Stimulated activated CD8-positive, alpha-beta memory T cell treated with anti-CD3 and anti-CD28 coated beads, Interleukin-12 subunit alpha, Interleukin-12 subunit beta, amount 100 ng/mL, for 4 hours (primary cell): Measurements from ENCODE around the gene PHF13.

Experiments used
- DNase-seq: peaks from one replicate; pipeline ENCODE4 v3.0.0-alpha.2; 2020; ENCODE audit warnings: low read depth

Gene PHF13

DNA sequence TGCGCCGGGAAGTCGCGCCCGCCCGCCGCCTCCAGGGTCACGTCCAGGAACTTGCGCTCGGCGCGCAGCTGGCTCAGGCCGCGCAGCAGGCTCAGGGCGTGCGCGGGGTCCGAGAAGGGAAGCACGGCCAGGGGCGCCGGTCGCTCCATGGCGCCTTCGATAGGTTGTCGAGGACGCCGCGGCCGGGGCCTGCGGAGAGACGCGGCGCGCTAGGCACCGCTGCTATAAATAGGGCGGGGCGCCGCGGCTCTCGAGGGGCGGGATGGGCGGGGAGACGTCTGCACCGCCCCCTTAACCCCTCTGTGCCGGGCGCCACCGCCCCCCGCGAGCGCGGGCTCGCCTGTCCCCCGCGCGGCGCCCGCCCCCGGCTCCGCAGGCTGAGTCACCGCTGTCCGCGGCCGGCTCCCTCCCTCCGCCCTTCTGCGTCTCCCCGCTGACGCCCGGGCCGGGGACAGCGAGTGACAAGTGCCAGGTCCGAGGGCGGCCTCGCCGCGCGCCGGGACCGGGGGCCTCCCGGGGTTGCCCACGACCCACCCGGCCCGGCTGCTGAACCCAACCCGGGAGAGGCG, 10.8 kb upstream of the PHF13 start, which contains the start of gene KLHL21:
TSS of gene KLHL21 (minus strand) at position 201 of the 569 bp plus-strand sequence. CDS start at position 149, 52 bp downstream.
- DNase-seq, result peak; percentile 89

DNA sequence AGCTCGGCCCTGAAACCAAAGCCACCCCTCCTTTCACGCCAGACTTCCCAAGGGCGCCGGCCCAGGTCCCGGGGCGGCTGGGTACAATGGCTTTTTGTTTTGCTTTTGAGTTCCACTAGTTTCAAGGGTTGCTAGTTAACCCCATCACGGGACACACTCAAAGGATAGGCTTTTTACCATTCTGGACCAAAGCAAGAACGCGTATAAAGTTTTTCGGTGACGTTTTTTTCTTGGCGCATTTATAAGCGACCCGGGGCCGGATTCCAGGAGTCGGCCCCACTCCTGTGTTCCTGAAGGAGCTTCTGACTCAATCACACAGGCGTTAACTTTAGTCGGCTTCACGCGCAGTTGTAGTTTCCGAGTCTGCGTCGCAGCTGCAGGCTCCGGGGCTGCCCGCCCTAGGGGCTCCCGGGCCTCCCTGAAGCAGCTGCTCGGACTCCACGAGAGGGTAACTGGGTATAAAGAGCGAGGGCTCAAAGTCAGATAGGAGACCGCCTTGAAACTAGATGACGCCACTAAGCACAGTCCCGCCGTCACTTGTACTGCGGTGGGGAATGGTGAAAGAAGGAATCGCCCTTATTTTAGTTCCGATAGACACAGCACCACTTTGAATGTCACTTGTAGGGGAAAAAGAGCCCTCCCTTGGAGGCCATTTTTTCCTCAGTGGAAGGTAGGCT, 10.2 kb upstream of the PHF13 start:
- peak; percentile 36 for DNase-seq

DNA sequence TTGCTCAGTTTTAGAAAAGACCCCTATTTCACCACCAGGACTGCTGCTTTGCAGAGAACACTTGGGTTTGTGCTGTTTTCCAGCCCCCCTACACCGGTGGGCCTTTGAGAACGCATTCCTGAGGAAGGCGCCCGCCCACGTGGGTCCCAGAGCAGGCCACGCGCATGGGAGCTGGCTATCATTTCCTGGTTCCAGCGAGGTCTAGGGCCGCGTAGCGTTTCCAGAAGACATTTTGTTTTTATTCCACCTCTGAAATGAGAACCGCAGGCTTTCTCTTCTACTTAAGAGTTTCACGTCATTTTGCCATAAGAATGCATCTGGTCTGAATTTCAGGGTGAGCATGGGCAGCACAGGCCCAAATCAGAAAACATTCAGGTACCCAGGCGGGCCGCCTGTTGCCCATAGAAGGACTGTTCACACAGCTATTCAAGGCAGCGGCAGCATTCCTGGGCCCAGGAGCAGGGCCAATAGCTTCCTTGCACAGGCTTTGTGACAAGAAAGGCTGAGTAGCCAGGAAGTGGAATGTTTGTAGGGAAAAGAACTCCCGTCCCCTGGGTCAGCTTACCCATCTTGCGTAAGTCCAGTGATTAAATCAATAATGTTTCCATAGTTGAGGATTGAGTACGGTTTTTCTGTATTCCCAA, 9.5 kb upstream of the PHF13 start:
- no peak for DNase-seq

DNA sequence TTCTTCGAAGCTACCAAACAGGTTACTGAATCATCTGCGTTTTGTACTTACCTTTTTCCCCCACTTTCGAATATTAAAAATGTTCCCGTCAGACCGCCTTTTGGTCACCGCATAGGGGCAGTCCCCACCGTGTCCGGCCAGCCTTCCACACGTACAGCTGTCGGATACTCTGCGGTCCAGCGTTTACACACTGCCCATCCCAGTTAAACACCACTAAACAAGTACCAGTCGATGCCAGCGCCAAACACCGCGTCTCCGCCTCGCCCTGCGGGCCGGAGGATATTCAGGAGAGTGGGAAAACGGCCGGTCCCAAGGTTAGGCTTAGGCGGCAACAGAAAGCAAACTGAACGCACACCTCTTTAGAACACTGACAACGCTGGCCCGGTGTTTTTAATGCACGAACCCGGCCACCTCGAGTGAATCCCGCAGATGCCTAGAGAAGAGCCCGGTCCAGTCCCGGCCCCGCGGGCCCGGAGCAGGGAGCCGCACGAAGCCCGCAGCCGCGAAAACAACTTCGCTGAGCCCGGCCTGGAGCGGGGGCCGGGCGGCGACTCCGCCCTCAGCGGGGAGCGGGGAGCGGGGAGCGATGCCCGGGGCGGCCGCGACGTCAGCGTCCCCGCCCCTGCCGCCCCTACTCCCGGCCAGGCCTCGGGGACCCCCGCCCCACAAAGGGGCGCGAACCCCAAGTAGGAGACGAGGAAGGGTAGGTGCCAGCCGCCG, 730 bp upstream of the PHF13 start:
- DNase-seq, result no peak

DNA sequence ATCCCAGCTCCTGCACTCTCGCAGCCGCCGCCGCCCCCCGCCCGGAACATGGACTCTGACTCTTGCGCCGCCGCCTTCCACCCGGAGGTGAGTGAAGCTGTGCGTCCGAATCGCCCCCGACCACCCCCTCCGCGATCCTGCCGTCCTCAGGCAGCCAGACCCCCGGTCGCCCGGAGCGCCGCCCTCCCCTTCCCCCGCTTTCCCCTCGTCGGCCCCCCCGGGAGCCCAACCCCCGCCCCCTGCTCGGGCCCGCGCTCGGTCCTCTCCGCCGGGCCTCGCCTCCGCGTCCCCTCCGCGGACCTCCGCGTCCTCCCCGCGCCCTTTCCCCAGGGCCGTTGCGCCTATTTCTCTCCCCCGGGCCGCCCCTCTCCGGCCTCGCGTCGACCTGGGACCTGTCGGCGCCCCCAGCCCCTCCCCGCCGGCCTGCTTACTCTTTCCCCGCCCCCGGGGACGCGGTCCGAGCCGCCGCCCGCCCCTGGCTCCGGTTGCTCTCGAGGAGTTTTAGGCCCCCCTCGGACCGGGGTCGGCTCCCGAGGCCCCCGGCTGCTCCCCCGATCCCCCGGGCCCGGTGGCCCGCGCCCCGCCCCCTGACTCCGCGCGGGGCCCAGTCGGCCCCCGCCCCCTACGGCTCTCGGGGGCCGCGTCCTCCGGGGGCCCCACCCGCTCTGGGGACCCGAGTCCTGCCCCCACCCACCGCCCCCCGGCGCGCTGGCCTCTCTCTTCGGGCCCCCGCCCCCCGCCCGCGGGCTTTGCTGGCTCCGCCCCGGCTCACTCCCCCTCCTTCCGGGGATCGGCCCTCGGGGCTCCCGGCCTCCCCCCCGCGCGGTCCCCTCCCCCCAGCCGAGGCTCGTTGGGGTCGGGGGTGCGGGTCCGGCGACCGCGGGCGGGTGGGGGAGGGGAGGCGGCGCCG, 743 bp downstream of the PHF13 start:
- peak; percentile 61 for DNase-seq

DNA sequence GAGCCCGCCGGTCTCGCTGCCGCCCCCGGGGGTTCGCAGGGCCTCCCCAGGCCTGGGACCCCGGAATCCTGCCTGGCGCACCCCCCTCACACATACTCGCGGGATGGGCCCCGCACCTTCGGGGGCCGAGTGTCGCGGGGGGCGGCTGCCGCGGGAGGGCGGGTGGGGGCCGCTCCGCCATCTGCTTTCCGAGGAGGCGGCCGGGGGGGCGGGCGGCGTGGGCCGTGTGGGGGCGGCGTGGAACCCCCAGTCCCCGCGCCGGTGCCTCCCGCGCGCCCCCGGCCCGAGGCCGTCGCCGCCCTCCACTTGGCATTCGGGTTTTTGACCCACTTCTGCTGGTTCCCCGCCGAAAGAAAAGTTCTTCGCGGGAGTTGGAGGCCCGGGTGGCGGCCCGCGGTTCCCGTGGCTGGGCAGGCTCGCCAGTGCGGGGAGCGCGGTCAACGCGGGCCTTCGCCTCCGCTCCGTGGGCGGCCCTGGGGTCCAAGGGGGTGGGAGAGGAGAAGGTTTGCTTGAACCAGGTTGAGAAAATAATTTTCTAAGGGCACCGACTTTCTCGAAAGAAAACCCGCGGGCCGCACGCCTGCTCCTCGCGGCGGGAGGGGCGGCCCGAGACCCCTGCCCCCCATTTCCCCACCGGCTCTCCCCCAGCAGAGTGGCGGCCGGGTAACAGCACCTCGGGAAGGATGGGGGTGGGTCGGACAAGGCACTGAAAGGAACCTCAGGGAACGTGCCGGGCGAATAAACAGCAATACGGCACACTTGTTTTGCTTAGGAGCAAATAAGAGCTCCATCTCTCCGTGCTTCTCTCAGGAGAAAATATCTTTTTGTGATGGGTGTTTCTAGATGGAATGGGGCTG, 1.6 kb downstream of the PHF13 start:
- DNase-seq, result no peak

DNA sequence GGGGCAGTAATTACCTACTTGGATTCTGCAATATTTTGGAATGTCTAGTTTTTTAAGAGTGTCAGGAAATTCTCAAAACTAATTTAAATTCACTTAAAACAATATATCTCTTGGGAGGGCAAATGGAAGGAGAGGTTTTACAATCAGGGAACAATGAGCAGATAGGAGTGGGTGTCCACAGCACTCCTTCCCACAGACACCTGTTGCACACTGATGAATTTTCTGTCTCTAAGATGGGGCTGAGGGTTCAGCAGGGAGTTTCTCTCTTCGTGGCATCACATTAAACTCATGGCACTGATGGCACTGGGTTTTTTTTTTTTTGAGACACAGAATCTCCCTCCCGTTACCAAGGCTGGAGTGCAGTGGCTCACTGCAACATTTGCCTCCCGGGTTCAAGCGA, 5.5 kb downstream of the PHF13 start:
- DNase-seq, result no peak

DNA sequence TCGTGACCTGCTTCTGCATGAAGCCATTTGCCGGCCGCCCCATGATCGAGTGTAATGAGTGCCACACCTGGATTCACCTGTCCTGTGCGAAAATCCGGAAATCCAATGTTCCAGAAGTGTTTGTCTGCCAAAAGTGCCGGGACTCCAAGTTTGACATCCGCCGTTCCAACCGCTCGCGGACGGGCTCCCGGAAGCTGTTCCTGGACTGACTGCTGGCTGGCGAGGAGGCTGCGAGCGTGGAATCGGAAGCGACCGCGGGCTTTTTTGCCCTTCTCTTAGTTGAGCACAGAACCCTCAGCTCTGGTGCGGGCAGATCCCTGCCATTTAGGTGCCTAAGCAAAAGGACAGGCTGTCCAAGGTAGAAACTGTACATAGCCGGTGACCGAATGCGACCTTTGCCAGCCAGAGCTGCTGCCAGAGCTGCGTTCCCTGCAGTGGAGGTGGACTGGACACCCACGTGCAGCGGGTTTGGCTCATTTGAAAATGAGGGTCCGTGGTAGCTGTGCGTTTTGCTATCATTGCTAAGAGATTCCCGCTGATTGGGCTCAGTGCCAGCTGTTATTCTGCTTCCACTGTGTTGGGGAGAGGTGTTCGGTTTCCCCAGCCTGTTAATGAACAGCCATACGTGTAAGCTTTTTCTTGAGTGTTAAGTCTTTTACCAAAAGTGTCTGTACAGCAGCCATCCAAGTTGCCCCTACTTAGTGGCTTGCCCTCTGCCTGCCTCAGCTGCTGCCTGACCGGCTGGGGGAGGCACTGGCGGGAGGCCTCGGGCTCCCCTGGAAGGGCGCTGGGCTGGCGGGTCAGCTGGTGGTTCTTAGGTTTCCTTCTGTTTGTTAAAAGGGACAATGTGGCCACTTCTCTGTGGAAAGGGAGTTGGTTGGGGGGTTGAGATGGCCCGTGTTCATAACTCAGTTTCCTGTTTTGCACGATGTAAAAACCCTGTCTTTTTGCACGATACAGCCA, 8.2 kb downstream of the PHF13 start:
- DNase-seq, result no peak

DNA sequence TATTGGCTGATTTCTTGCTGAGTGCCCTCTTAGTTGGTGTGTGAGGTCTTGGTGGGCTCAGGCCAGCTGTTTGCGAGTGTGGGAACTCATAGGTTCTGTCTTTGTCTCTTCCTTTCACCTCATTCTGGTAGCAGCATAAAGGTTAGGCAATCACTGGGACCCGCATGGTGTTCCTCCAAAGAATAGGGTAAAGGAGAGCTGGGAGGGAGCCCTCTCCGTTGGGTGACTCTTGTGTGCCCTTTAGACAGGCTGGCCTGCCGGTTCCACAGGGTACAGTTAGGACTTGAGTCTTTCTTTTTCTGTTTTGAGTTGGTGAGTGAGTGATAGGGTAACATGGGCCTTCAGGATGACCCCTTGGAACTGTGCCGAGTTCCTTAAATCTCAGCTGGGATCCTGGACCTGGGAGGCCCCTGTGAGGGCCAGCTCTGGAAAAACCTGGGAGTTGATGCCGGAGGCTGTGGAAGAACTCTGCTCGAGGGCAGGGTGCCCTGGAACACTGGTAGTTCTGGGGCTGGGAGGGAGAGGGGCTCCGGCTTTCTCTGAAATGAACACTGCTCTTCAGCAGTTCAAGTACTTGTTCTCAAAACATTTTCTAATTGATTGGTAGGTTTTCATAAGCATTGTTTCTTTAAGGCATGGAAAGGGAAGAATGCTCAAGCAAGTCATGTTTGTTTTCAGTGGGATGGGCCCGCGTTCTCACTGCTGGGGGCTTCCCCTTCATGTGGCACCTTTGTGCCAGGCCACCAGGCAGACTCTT, 9.0 kb downstream of the PHF13 start:
- no peak for DNase-seq

DNA sequence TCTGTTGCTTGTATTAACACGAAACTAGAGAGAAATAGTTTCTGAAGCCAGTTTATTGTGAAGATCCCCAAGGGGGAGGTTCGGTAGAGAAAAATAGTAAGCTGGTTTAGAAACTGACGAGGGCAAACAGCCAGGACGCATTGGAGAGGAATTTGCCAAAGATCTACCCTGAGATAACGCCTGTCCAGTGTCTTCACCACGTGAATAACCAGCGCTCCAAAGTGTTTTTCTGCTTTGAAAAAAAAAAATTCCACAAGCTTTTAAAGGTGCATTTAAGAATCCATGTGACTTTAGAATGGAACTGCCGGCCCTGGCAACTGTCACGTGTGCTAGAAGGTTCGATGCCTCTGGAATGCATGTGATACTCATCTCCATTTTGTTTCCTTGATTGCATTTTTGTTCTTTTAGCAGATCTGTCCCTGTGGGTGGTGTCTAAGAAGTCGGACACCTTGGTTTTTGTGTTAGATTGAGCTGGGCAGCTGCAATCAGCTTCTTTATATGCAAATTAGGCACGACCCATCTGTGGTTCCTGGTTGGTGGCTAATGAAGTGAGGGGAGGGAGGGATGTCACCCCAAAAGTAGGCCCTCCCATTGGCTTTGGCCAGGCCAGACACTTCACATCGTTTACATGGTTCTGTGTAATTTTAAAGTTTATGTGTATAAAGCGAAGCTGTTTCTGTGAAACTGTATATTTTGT, 9.9 kb downstream of the PHF13 start:
- no peak for DNase-seq

DNA sequence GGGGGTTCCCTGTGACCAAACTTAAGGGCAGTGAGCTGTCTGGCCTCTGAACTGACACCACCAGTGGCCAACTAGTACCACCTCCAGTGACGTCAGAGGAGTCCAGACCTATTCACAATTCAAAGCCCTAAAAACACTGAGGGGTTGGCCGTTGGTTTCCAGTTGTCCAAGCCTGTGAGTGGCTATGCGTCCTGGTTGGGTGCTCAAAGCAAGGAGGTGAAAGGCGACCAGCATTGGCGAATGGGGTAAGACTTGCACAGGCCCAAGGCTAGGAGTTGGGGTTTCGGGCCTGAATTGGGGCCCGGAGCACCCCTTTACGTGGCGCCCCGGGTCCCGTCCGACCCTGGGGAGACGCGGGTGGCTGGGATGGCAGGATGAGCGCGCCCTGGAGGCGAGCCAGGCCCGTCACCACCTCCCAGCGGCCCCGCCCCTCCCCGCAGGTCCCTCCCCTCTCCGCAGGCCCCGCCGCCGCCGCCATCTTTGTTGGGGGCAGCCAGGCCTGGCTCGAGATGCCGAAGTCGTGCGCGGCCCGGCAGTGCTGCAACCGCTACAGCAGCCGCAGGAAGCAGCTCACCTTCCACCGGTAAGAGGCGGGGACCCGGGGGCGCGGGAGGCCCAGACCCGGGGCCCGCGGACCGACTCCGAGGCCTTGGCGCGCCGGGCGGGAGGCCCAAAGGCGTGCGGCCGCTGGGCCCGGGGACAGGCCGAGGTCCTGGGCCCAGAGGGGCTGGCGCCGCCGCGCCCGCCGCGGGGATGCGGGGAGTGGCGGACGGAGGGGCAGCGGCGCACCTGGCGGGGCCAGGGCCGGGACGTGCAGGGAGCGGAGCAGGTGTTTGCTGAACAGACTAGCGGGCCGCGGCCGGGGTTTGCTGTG, 11.4 kb downstream of the PHF13 start, which contains the start of gene THAP3:
TSS of gene THAP3 (plus strand) at position 159 of the 874 bp plus-strand sequence. CDS start at position 510, 351 bp downstream.
- peak; percentile 77 for DNase-seq

DNA sequence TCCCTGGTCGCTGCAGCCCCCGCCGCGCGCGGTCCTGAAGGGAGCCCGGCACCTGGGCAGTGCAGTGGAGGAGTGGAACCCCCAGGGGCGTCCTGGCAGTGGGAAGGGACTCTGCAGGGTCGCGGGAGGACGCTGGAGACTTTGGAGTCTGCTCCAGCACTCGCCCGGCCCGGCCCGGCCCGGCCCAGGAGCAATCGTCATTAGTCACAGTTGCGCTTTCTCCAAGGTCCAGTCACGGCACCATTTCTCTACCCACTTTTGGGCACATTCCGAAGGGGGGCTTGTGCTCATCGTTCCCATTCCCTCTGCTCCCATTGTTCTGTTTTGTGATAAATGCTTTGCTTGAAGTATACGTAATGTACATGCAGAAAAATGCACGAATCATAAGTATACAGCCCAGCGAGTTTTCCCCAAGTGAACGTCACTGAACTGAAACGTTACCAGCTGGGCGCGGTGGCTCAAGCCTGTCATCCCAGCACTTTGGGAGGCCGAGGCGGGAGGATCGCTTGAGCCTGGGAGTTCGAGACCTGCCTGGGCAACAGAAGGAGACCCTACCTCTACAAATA, 12.1 kb downstream of the PHF13 start:
- DNase-seq, result no peak

DNA sequence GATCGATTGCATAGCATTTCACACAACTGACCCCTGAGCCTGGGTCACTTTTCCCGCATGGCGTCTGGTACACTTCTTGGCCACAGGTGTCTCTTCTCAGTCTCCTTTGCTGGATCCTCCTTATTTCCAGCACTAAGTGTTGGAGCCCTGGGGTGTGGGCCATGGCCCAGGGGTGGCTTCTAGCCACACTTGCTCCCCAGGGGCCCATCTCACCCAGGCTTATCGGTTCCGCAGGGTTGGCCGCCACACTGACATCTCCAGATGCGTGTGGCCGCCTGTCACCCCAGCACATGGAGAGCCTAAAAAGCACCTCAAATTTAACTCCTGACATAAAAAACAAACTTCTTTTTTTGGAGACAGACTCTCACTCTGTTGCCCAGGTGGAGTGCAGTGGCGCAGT, 13.5 kb downstream of the PHF13 start:
- no peak for DNase-seq

DNA sequence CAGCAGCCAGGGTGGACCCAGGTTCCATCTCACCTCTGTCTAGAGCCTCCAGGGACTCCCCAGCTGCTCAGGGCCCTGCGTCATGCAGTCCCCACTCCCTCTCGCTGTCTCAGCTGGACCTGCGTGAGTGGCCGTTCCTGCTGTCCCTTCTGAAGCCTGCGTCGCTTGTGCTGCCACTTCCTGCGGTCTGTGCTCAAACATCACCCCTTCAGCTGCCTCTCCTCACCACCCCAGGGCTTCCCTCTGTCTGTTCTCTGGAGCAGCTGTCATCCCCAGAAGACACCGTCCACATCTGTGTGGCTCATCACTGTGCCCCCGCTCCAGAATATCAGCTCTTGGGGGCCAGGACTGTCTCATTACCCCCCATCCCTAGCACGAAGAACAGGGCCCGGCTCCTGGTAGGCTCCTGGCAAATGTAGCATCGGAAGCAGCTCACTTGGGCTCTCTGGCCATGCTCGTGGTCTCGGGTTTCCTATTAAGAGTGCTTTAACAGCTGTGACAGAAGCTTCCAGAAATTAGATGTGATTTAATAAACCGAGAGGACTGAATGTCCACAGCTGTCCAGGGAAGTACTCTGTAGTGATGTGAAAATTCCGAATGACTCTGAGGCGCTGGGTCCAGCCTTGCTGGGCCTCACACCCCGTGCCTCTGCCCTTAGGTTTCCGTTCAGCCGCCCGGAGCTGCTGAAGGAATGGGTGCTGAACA, 14.5 kb downstream of the PHF13 start:
- no peak for DNase-seq

DNA sequence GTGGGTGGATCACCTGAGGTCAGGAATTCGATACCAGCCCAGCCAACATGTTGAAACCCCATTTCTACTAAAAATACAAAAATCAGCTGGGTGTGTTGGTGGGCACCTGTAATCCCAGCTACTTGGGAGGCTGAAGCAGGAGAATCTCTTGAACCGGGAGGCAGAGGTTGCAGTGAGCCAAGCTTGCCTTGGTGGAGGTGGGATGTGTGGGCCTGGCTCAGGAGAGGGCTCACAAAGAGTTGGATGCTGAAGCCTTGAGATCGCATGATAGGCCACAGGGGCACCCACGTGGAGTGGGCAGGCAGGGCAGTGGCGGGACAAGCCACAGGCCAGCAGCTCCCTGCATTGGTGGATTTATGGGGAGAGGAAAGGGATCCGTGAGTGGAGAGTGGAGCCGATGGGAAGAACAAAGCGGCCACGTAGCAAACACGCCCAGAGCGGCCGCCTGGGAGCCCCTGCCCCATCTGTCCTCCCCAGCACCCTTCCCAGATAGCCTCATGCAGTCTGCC, 15.5 kb downstream of the PHF13 start:
- DNase-seq, result no peak

DNA sequence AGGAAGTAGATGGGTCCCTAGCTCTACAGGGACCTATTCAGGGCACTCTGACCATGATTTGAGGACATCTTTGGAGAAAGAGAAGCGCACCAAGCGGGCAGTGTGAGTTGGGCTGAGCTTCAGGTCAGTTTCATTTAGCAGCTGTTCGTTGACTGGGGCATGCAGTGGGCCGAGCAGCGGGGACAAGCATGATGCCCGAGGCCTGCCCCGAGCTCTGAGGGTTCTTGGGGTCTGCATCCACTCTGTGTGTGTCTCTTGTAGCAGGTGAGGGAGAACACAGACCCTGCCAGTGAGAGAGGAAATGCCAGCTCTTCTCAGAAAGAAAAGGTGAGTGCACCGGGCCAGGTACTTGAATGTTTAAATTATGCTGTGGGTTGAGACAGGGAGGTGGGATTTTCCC, 16.5 kb downstream of the PHF13 start:
- DNase-seq, result no peak
